Osteoblast (primary cell): ENCODE measurements around the gene NDUFC1. TPM values are rescaled to one million over a fixed set of nuclear protein-coding genes. Genes with fewer than 3 reads are reported as not detected.
A peak's percentile ranks its signal among the peaks of the same experiment; 100 is the strongest.
"Not testable (repeated sequence)": the region's sequence is repeated elsewhere in the genome, so short reads cannot be mapped to it uniquely, and the experiment has no call there.

Experiments used
- DNase-seq: peaks from one replicate; pipeline ENCODE4 v3.0.0; 2011; ENCODE audit warnings: low spot score, mixed read lengths; ENCODE audit not compliant: insufficient read length; ENCODE audit errors: missing footprints
- H2AFZ ChIP-seq: 2 replicates; pipeline ENCODE4 v1.6.0; 2011; ENCODE audit warnings: mild to moderate bottlenecking, low read length
- H3K27ac ChIP-seq: 2 replicates; pipeline ENCODE4 v1.5.1; 2011; ENCODE audit warnings: mild to moderate bottlenecking, low read depth, low read length, moderate library complexity
- H3K27me3 ChIP-seq: 2 replicates; pipeline ENCODE4 v1.6.0; 2012; ENCODE audit warnings: mild to moderate bottlenecking, control low read depth, inconsistent platforms, low read length, moderate library complexity; ENCODE audit not compliant: insufficient read depth
- H3K36me3 ChIP-seq: 2 replicates; pipeline ENCODE4 v1.5.1; 2011; ENCODE audit warnings: mild to moderate bottlenecking, low read length, control low read depth, moderate library complexity; ENCODE audit not compliant: insufficient read depth
- H3K4me1 ChIP-seq: 2 replicates; pipeline ENCODE4 v1.5.1; 2011; ENCODE audit warnings: mild to moderate bottlenecking, low read length, control low read depth, moderate library complexity; ENCODE audit not compliant: insufficient read depth
- H3K4me2 ChIP-seq: 2 replicates; pipeline ENCODE4 v1.6.0; 2011; ENCODE audit warnings: mild to moderate bottlenecking, low read length; ENCODE audit not compliant: insufficient read depth
- H3K4me3 ChIP-seq: fragments of 200-600 bp; sonication (generic); 3 replicates; pipeline ENCODE4 v1.5.1; 2012; ENCODE audit warnings: mild to moderate bottlenecking, low read length, inconsistent platforms; ENCODE audit not compliant: insufficient read depth
- H3K79me2 ChIP-seq: 2 replicates; pipeline ENCODE4 v1.6.0; 2012; ENCODE audit warnings: mild to moderate bottlenecking, low read length, control low read depth, inconsistent platforms; ENCODE audit not compliant: insufficient read depth
- H3K9me3 ChIP-seq: 2 replicates; pipeline ENCODE4 v1.5.1; 2011; ENCODE audit warnings: low read depth, low read length, control low read depth
- H4K20me1 ChIP-seq: 2 replicates; pipeline ENCODE4 v1.6.0; 2012; ENCODE audit warnings: mild to moderate bottlenecking, low read length, control low read depth; ENCODE audit not compliant: insufficient read depth
- CTCF ChIP-seq: IDR thresholded peaks from 2 replicates; pipeline ENCODE4 v1.5.1; 2011; ENCODE audit warnings: mild to moderate bottlenecking, low read depth, low read length, moderate library complexity; ENCODE audit errors: extremely low read depth
- total RNA-seq: library from RNA; depleted of rRNA; stranded (reverse); fragments of >200 nt; gene quantifications from 2 replicates; pipeline ENCODE4 v1.2.3, GENCODE V29; 2012

NDUFC1 gene
- total RNA-seq, 1 donor, result 25.7 TPM

GRCh38 chr4:139314047-139314800, 11.9 kb upstream of the NDUFC1 start:
- H2AFZ ChIP-seq, result no peak overlapping the region
- no peak overlapping the region for H3K4me3 ChIP-seq

GRCh38 chr4:139313414-139313813, 11.1 kb upstream of the NDUFC1 start:
- H3K4me1 ChIP-seq, DNase-seq, H3K27me3 ChIP-seq, H3K4me2 ChIP-seq, H2AFZ ChIP-seq, H3K4me3 ChIP-seq, H3K36me3 ChIP-seq, H3K9me3 ChIP-seq: not testable (repeated sequence)
- peaks cover 38% of the 10 kb centered on the region for H4K20me1 ChIP-seq
- peaks cover 98% of the 10 kb centered on the region for H3K79me2 ChIP-seq
- peak overlapping the region; percentile 14 for H3K27ac ChIP-seq

More at GRCh38 chr4:139314047-139314800, 11.9 kb upstream of the NDUFC1 start:
- H3K9me3 ChIP-seq, result no peaks in the 10 kb centered on the region
- no peak for TF ChIP-seq CTCF
- H3K36me3 ChIP-seq, result peaks cover 3% of the 10 kb centered on the region
- H3K4me2 ChIP-seq, result no peak overlapping the region
- no peak overlapping the region for H3K27ac ChIP-seq
- H3K27me3 ChIP-seq, result no peaks in the 10 kb centered on the region
- H4K20me1 ChIP-seq, result peaks cover 35% of the 10 kb centered on the region
- DNase-seq, result no peak
- H3K4me1 ChIP-seq, result no peaks in the 10 kb centered on the region
- peaks cover 98% of the 10 kb centered on the region for H3K79me2 ChIP-seq

- H3K27ac ChIP-seq, result peak overlapping the region; percentile 14
- no peak overlapping the region for H3K4me2 ChIP-seq
- no peaks in the 10 kb centered on the region for H3K9me3 ChIP-seq
- peaks cover 37% of the 10 kb centered on the region for H4K20me1 ChIP-seq
- no peaks in the 10 kb centered on the region for H3K27me3 ChIP-seq
- no peak for TF ChIP-seq CTCF
- H3K79me2 ChIP-seq, result peaks cover 98% of the 10 kb centered on the region
- H3K4me3 ChIP-seq, result no peak overlapping the region
- H3K36me3 ChIP-seq, result peaks cover 7% of the 10 kb centered on the region
- H3K4me1 ChIP-seq, result no peaks in the 10 kb centered on the region
- peak; percentile 57 for DNase-seq
- H2AFZ ChIP-seq, result no peak overlapping the region
Observed at GRCh38 chr4:139312552-139313332, 10.5 kb upstream of the NDUFC1 start.

DNA sequence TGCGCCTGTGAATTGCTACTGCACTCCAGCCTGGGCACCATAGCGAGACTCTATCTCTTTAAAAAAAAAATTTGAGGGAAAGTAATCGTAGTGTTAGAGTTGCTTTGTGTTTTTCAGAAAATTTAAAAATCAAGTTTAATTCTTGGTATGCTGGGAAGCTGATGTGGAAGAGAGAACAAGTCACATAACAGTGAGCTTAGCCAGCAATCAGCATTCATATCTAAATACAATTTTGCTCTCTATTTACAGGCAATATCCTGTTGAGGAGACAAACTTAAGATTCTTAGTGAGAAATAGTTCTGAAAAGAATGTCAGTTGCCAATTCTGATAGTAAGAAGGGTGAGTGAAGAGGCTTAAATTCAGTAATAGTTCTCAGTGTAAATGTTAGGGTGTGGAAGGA, 9.6 kb upstream of the NDUFC1 start:
- TF ChIP-seq CTCF, result no peak
- Histone ChIP-seq H3K4me2 (no peak overlapping the region), H3K27ac (peak overlapping the region; percentile 13)

More for the DNA sequence above, 9.6 kb upstream of the NDUFC1 start:
- Histone ChIP-seq H3K36me3 (peaks cover 7% of the 10 kb centered on the region), H3K4me1 (no peaks in the 10 kb centered on the region), H2AFZ (no peak overlapping the region), H3K4me3 (no peak overlapping the region), H4K20me1 (peaks cover 37% of the 10 kb centered on the region), H3K27me3 (no peaks in the 10 kb centered on the region), H3K9me3 (no peaks in the 10 kb centered on the region), H3K79me2 (peaks cover 98% of the 10 kb centered on the region)
- DNase-seq, result no peak
